Measurements from ENCODE around the gene MYL5.

MYL5 gene

DNA sequence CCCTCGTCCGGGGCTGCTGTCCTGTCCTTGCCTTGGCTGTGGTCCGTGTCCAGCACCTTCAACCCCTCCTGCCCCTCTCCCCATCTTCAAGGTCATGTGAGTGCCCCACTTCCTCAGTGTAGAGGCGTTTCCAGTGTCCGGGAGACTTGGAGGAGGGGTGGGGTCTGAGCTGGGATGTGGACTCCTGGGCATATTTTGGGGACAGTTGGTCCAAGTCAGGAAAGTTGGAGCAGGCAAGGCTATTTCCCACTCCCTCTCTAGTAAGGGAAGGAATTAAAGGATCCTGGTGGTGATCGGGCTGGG is 34.2 kb downstream of the MYL5 start:
- DNase-seq: no peak

DNA sequence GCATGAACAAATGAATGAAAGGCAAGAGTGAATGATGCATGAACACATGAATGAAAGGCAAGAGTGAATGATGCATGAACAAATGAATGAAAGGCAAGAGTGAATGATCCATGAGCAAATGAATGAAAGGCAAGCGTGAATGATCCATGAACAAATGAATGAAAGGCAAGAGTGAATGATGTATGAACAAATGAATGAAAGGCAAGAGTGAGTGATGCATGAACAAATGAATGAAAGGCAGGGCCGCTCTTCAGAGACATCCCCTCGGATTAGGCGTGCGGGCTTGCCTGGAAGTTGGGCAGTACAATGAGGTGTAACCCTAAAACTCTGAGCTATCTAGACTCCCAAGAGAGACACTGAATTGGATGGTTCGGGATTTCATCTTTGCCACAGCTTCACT is 35.0 kb downstream of the MYL5 start:
- DNase-seq: no peak

GRCh38 chr4:710116-710515 is 35.8 kb downstream of the MYL5 start:
- no peak for DNase-seq

DNA sequence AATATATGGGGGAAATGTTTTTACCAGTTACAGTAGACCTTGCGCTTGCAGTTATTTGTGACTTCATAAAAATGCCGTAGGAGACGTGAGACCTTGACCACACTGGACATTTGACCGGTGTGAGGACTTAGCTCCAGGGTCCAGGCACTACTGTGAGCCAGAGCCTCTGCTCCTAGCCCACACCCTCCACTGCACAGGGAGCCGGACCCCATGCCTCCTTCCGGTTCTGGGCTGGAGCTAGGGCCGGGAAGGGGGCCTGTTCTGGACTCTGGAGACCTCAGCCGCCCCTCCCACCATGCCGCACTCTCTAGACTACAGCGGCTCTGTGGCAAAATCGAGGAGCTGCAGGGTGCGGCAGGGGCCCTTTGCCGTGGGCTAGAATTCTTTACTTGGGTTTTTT is 36.6 kb downstream of the MYL5 start:
- no peak for DNase-seq

DNA sequence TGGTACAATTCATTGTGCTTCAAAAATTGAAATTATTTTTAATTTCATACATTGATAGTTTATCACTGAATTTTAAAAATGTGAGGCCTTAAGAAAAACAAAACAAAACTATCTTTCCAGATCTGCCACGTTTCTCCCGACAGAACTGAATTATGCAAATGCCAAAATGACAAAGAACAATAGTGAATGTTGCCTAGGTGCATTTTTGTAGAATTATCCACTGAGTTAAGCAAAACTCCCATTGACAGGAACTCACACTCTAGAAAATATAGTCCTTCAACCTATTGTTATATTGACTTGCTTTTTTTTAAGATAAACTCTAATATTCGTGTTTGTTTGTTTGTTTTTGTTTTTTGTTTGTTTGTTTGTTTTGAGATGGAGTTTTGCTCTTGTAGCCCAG is 37.8 kb downstream of the MYL5 start:
- no peak for DNase-seq

- no peak for DNase-seq
Measured at GRCh38 chr4:712916-713632, 38.7 kb downstream of the MYL5 start.

- no peak for DNase-seq
Measured at GRCh38 chr4:714087-714486, 39.7 kb downstream of the MYL5 start.

- DNase-seq: no peak
Measured at GRCh38 chr4:717601-718320, 43.4 kb downstream of the MYL5 start.

GRCh38 chr4:718460-718859 is 44.1 kb downstream of the MYL5 start:
- DNase-seq: no peak

DNA sequence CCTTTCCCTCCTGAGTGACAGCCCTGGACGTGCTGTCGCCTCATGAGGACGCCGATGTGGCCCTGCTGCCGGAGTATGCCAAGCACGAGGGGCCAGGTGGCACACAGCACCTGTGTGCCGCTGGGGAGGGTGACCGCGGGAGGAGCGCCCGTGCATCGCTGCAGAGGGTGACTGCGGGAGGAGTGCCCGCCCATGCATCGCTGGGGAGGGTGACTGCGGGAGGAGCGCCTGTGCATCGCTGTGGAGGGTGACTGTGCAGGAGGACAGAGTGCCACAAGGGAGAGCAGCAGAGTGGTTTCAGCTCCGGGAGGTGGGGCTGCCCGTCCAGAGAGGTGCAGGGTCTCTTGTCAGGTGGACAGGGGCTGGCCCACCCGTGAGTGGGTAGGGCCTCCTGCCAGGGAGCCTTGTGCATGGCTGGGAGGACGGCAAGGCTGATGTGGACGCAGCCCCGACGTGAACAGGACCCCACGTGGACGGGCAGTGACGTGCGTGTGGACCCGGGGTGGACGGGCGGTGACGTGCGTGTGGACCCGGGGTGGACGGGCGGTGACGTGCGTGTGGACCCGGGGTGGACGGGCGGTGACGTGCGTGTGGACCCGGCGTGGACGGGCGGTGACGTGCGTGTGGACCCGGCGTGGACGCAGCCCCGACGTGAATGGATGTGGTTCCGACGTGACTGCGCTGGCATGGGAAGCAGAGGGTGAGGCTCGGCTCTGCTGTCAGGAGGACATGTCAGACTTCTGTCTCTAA is 45.9 kb downstream of the MYL5 start:
- no peak for DNase-seq

GRCh38 chr4:721261-722168 is 47.2 kb downstream of the MYL5 start:
- no peak for DNase-seq

- DNase-seq: no peak
Measured at GRCh38 chr4:722169-722725, 47.9 kb downstream of the MYL5 start.

GRCh38 chr4:722851-723360 is 48.6 kb downstream of the MYL5 start:
- no peak for DNase-seq

DNA sequence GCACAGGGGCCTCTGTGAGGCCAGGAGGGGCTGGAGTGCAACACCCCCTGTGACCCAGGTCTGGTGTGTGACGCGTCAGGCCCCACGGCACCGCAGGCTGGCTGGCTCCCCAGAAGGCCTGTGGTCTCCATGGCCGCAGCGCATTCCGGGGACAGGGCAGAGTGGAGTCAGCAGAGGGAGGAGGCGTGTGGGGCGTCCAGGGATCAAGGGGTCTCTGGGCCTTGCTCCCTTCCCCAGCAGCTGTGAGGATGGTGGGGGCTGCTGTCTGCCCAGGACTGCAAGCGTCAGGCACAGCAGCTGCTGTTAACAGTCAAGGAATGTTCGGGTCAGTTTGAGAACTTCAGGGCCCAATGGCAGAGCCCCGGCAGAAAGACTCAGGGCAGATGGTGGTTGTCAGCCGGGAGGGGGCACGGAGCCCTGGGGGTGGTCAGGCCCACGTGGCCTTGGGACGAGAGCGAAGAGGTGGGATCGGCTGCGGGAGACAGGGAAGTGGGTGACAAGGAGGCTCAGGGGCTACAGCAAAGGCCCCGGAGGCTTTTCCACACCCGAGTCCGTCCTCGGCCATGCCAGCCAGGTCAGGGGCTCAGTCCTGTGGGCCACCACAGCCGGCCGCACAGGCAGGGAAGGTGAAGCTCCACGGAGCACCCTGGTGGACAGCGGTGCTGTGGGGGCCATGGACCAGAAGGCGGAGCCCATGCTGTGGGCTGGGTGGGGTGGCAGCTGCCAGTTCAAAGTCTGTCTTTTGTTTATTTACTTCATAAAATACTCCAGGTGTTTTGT is 49.6 kb downstream of the MYL5 start:
- DNase-seq: no peak

DNA sequence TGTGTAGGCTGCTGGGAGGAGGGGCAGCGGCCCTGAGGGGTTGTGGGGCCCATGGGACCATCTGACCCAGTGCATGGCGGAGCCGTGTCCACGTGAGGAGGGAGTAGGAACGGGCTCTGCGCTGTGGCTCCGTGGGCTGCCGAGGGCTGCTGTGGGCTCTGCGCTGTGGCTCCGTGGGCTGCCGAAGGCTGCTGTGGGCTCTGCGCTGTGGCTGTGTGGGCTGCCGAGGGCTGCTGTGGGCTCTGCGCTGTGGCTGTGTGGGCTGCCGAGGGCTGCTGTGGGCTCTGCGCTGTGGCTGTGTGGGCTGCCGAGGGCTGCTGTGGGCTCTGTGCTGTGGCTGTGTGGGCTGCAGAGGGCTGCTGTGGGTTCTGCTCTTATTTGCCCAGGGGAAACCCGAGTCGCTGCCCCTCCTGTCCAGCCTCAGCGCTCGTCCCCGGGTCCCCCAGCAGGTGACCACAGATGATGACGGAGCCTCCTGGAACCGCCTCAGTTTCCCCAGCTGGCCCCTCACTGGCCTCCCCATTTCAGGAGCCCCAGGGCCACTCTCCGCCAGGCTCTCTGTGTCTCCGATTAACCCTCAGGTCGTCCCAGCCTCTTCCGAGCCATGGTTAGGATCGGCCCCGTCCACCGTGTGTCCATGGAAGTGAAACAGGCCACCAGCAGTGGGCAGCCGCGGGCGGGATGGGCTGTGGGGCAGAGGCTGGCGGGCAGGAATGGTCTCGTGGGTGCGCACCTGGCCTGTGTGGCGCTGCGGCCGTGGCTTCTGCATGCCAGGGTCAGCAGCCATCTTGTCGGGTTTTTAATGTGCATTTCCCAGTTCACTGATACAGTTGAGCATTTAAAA is 51.3 kb downstream of the MYL5 start:
- no peak for DNase-seq

GRCh38 chr4:726235-726787 is 52.0 kb downstream of the MYL5 start:
- DNase-seq: no peak

GRCh38 chr4:726838-727237 is 52.5 kb downstream of the MYL5 start:
- no peak for DNase-seq

- DNase-seq: no peak
Measured at GRCh38 chr4:727576-727975, 53.2 kb downstream of the MYL5 start.

DNA sequence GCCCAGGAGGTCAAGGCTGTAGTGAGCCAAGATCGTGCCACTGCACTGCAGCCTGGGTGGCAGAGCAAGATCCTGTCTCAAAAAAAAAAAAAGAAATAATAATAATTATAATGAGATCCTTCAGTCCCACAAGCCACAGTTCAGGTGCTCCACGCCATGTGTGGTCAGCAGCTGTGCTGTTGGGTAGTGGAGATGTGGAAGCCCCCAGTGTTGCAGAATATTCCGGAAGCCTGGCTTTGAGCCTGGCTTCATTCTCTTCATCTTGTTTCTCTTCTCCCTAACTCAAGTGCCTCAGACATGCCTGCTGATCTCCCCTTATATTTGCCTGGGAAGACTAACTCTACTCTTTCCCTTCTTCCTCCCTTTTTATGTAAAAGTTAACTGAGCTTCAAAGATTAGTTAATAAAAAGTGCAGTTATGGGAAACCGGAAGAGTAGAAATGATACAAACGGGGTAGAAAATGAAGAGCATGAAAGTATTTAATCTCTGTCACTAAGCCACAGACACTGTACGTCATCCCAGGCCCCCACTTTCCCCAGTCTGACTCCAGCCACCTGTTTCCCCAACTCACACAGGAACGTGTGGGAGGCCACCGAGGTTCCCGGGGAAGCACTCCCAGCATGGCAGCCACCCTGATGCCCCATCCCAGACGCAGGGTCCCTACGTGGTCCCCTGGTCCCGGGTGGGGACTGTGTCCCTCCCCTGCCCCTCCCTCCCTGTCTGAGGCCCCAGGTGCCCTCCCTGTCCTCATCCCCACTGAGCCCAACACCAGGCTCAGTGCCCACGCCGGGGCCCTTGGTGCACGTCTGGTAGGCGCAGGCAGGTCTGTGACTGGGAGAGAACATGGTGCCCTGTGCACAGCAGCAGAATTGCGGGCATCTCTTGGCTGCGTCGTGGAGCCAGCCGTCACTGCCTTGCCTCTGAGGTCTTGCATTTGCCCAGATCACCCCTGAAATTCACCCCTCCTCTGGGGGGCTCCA is 55.3 kb downstream of the MYL5 start:
- DNase-seq: no peak
